ENCODE measurements around the gene PLXDC2.

- TF ChIP-seq NR3C1 (IDR thresholded peaks at IDR 0.05) (no peak), CTCF (IDR thresholded peaks at IDR 0.05) (no peak), RAD21 (conservative IDR thresholded peaks at IDR 0.05 in 1 of 2, IDR thresholded peaks at IDR 0.05 in 1 of 2) (no peak), MAFK (IDR thresholded peaks at IDR 0.05; ENCODE audit: partially characterized antibody) (no peak), EP300 (IDR thresholded peaks at IDR 0.05) (no peak), KDM1A (IDR thresholded peaks at IDR 0.05; ENCODE audit: low read depth) (no peak), ZNF302 (CRISPR knock-in tag; IDR thresholded peaks at IDR 0.05) (no peak), BHLHE40 (IDR thresholded peaks at IDR 0.05; ENCODE audit: low read depth, low read length) (no peak), ZC3H11A (IDR thresholded peaks at IDR 0.05) (no peak)
Observed at GRCh38 chr10:20085115-20085514, 268.9 kb downstream of the PLXDC2 start.

All from A549 (cell line).